ENCODE data around the gene CRYZL1.

The CRYZL1 gene

DNA sequence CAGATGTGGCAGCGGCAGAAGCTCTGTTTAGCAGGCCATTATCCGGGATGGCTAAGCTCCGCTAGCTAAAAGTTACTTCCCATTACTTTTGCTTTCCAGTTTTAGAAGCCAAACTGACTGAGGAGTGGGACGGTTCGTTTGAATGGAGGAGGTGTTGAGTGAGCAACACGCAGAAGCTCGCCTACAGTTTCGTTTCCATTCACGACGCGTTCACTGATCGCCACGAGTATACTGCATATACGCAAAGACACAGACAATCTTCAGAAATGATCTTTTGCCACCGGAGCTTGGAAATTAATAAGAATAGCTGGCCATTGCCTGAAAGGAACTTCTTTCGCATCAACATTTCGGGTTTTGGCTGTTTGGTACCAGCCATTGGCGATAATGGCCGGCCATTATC is 84.1 kb downstream of the CRYZL1 start:
- Histone ChIP-seq H3K9me3 (ENCODE audit: control insufficient read depth in 1 of 2, low read length in 2 of 2) (no peaks in the 10 kb centered on the region), H3K27ac (ENCODE audit: low read length) (no peak overlapping the region), H3K36me3 (ENCODE audit: control insufficient read depth in 1 of 2, insufficient read depth in 2 of 2, low read length in 2 of 2) (peaks cover 71 to 81% of the 10 kb centered on the region in 2 donors), H3K4me1 (ENCODE audit: control insufficient read depth in 1 of 2, insufficient read depth in 2 of 2, low read length in 2 of 2) (peaks cover 0 to 24% of the 10 kb centered on the region in 2 donors), H3K27me3 (ENCODE audit: low read depth, low read length) (no peaks in the 10 kb centered on the region), H3K4me3 (ENCODE audit: low read depth in 1 of 2, low read length in 2 of 2) (no peak overlapping the region)

GRCh38 chr21:33554982-33555344 is 86.6 kb downstream of the CRYZL1 start:
- no peak overlapping the region for H3K4me3 ChIP-seq (ENCODE audit: low read depth in 1 of 2, low read length in 2 of 2)
- no peaks in the 10 kb centered on the region for H3K27me3 ChIP-seq (ENCODE audit: low read depth, low read length)
- peaks cover 84 to 85% of the 10 kb centered on the region in 2 donors for H3K36me3 ChIP-seq (ENCODE audit: control insufficient read depth in 1 of 2, insufficient read depth in 2 of 2, low read length in 2 of 2)
- H3K9me3 ChIP-seq (ENCODE audit: control insufficient read depth in 1 of 2, low read length in 2 of 2), result no peaks in the 10 kb centered on the region
- H3K27ac ChIP-seq (ENCODE audit: low read length), result no peak overlapping the region
- H3K4me1 ChIP-seq (ENCODE audit: control insufficient read depth in 1 of 2, insufficient read depth in 2 of 2, low read length in 2 of 2), result peaks cover 0 to 10% of the 10 kb centered on the region in 2 donors

- peaks cover 0 to 9% of the 10 kb centered on the region in 2 donors for H3K4me1 ChIP-seq (ENCODE audit: control insufficient read depth in 1 of 2, insufficient read depth in 2 of 2, low read length in 2 of 2)
- peaks cover 84 to 85% of the 10 kb centered on the region in 2 donors for H3K36me3 ChIP-seq (ENCODE audit: control insufficient read depth in 1 of 2, insufficient read depth in 2 of 2, low read length in 2 of 2)
- no peak overlapping the region for H3K27ac ChIP-seq (ENCODE audit: low read length)
- no peak overlapping the region for H3K4me3 ChIP-seq (ENCODE audit: low read depth in 1 of 2, low read length in 2 of 2)
- no peaks in the 10 kb centered on the region for H3K27me3 ChIP-seq (ENCODE audit: low read depth, low read length)
- H3K9me3 ChIP-seq (ENCODE audit: control insufficient read depth in 1 of 2, low read length in 2 of 2), result no peaks in the 10 kb centered on the region
Measured at GRCh38 chr21:33554236-33554981, 87.1 kb downstream of the CRYZL1 start.

DNA sequence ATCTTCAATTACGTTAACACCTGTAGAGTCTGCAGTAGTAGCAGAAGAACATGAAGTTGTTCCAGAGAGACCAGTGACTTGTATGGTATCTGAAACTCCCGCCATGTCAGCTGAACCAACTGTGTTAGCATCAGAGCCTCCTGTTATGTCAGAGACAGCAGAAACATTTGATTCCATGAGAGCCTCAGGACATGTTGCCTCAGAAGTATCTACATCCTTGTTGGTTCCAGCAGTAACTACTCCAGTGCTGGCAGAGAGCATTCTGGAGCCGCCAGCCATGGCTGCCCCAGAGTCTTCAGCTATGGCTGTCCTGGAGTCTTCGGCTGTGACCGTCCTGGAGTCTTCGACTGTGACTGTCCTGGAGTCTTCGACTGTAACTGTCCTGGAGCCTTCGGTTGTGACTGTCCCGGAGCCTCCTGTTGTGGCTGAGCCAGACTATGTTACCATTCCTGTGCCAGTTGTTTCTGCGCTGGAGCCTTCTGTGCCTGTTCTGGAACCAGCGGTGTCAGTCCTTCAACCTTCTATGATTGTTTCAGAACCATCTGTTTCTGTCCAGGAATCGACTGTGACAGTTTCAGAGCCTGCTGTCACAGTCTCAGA is 88.4 kb downstream of the CRYZL1 start:
- H3K4me3 ChIP-seq (ENCODE audit: low read depth in 1 of 2, low read length in 2 of 2), result no peak overlapping the region

DNA sequence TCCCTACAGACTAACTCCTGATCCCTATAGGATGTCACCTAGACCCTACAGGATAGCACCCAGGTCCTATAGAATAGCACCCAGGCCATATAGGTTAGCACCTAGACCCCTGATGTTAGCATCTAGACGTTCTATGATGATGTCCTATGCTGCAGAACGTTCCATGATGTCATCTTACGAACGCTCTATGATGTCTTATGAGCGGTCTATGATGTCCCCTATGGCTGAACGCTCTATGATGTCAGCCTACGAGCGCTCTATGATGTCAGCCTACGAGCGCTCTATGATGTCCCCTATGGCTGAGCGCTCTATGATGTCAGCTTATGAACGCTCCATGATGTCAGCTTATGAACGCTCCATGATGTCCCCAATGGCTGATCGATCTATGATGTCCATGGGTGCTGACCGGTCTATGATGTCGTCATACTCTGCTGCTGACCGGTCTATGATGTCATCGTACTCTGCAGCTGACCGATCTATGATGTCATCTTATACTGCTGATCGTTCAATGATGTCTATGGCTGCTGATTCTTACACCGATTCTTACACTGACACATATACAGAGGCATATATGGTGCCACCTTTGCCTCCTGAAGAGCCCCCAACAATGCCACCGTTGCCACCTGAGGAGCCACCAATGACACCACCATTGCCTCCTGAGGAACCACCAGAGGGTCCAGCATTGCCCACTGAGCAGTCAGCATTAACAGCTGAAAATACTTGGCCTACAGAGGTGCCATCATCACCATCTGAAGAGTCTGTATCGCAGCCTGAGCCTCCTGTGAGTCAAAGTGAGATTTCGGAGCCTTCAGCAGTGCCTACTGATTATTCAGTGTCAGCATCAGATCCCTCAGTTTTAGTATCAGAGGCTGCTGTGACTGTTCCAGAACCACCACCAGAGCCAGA is 89.2 kb downstream of the CRYZL1 start:
- Histone ChIP-seq H3K36me3 (ENCODE audit: control insufficient read depth in 1 of 2, insufficient read depth in 2 of 2, low read length in 2 of 2) (peaks cover 68% of the 10 kb centered on the region in 2 donors), H3K27ac (ENCODE audit: low read length) (no peak overlapping the region)

More for the DNA sequence above, 88.4 kb downstream of the CRYZL1 start:
- Histone ChIP-seq H3K4me1 (ENCODE audit: control insufficient read depth in 1 of 2, insufficient read depth in 2 of 2, low read length in 2 of 2) (peaks cover 0 to 15% of the 10 kb centered on the region in 2 donors), H3K36me3 (ENCODE audit: control insufficient read depth in 1 of 2, insufficient read depth in 2 of 2, low read length in 2 of 2) (peaks cover 74 to 75% of the 10 kb centered on the region in 2 donors), H3K27me3 (ENCODE audit: low read depth, low read length) (no peaks in the 10 kb centered on the region), H3K9me3 (ENCODE audit: control insufficient read depth in 1 of 2, low read length in 2 of 2) (no peaks in the 10 kb centered on the region), H3K27ac (ENCODE audit: low read length) (no peak overlapping the region)

GRCh38 chr21:33551664-33552063 is 89.9 kb downstream of the CRYZL1 start:
- no peaks in the 10 kb centered on the region for H3K9me3 ChIP-seq (ENCODE audit: control insufficient read depth in 1 of 2, low read length in 2 of 2)
- H3K27ac ChIP-seq (ENCODE audit: low read length), result no peak overlapping the region
- H3K27me3 ChIP-seq (ENCODE audit: low read depth, low read length), result no peaks in the 10 kb centered on the region
- peaks cover 67 to 68% of the 10 kb centered on the region in 2 donors for H3K36me3 ChIP-seq (ENCODE audit: control insufficient read depth in 1 of 2, insufficient read depth in 2 of 2, low read length in 2 of 2)
- peaks cover 0 to 18% of the 10 kb centered on the region in 2 donors for H3K4me1 ChIP-seq (ENCODE audit: control insufficient read depth in 1 of 2, insufficient read depth in 2 of 2, low read length in 2 of 2)
- no peak overlapping the region for H3K4me3 ChIP-seq (ENCODE audit: low read depth in 1 of 2, low read length in 2 of 2)

More for the DNA sequence above, 89.2 kb downstream of the CRYZL1 start:
- Histone ChIP-seq H3K4me1 (ENCODE audit: control insufficient read depth in 1 of 2, insufficient read depth in 2 of 2, low read length in 2 of 2) (peaks cover 0 to 18% of the 10 kb centered on the region in 2 donors), H3K27me3 (ENCODE audit: low read depth, low read length) (no peaks in the 10 kb centered on the region), H3K9me3 (ENCODE audit: control insufficient read depth in 1 of 2, low read length in 2 of 2) (no peaks in the 10 kb centered on the region), H3K4me3 (ENCODE audit: low read depth in 1 of 2, low read length in 2 of 2) (no peak overlapping the region)

GRCh38 chr21:33550772-33551660 is 90.5 kb downstream of the CRYZL1 start:
- Histone ChIP-seq H3K27me3 (ENCODE audit: low read depth, low read length) (no peaks in the 10 kb centered on the region), H3K9me3 (ENCODE audit: control insufficient read depth in 1 of 2, low read length in 2 of 2) (no peaks in the 10 kb centered on the region), H3K36me3 (ENCODE audit: control insufficient read depth in 1 of 2, insufficient read depth in 2 of 2, low read length in 2 of 2) (peaks cover 66 to 67% of the 10 kb centered on the region in 2 donors), H3K4me1 (ENCODE audit: control insufficient read depth in 1 of 2, insufficient read depth in 2 of 2, low read length in 2 of 2) (peaks cover 0 to 16% of the 10 kb centered on the region in 2 donors), H3K4me3 (ENCODE audit: low read depth in 1 of 2, low read length in 2 of 2) (no peak overlapping the region), H3K27ac (ENCODE audit: low read length) (no peak overlapping the region)

GRCh38 chr21:33549848-33550771 is 91.4 kb downstream of the CRYZL1 start:
- Histone ChIP-seq H3K4me1 (ENCODE audit: control insufficient read depth in 1 of 2, insufficient read depth in 2 of 2, low read length in 2 of 2) (peaks cover 7 to 20% of the 10 kb centered on the region in 2 donors), H3K36me3 (ENCODE audit: control insufficient read depth in 1 of 2, insufficient read depth in 2 of 2, low read length in 2 of 2) (peaks cover 61 to 64% of the 10 kb centered on the region in 2 donors), H3K27me3 (ENCODE audit: low read depth, low read length) (no peaks in the 10 kb centered on the region), H3K27ac (ENCODE audit: low read length) (no peak overlapping the region), H3K9me3 (ENCODE audit: control insufficient read depth in 1 of 2, low read length in 2 of 2) (no peaks in the 10 kb centered on the region), H3K4me3 (ENCODE audit: low read depth in 1 of 2, low read length in 2 of 2) (no peak overlapping the region)

- H3K27ac ChIP-seq (ENCODE audit: low read length), result no peak overlapping the region
- no peak overlapping the region for H3K4me3 ChIP-seq (ENCODE audit: low read depth in 1 of 2, low read length in 2 of 2)
- H3K4me1 ChIP-seq (ENCODE audit: control insufficient read depth in 1 of 2, insufficient read depth in 2 of 2, low read length in 2 of 2), result peaks cover 7 to 32% of the 10 kb centered on the region in 2 donors
- H3K9me3 ChIP-seq (ENCODE audit: control insufficient read depth in 1 of 2, low read length in 2 of 2), result no peaks in the 10 kb centered on the region
- H3K36me3 ChIP-seq (ENCODE audit: control insufficient read depth in 1 of 2, insufficient read depth in 2 of 2, low read length in 2 of 2), result peaks cover 24 to 38% of the 10 kb centered on the region in 2 donors
- no peaks in the 10 kb centered on the region for H3K27me3 ChIP-seq (ENCODE audit: low read depth, low read length)
Measured at GRCh38 chr21:33546086-33546485, 95.5 kb downstream of the CRYZL1 start.

Data from muscle layer of duodenum (tissue), 2 donors.